Cardiac muscle cell (in vitro differentiated cells and primary cell): ENCODE data around the gene ZGPAT. TPM values are rescaled to one million over a fixed set of nuclear protein-coding genes. Genes with fewer than 3 reads are reported as not detected.

ENCODE experiments used
- DNase-seq, 2 donors: peaks; one replicate each; pipeline versions ENCODE4 v3.0.0 to v3.0.0-alpha.2; 2010 to 2017; ENCODE audit warnings: low read depth in 1 of 2, low spot score in 1 of 2
- H3K27ac ChIP-seq: fragments of 200-600 bp; sonication (generic); 2 replicates; pipeline ENCODE4 v1.5.1; 2016
- H3K27me3 ChIP-seq: fragments of 200-600 bp; sonication (generic); 2 replicates; pipeline ENCODE4 v1.6.0; 2016; ENCODE audit warnings: control low read depth
- H3K36me3 ChIP-seq: fragments of 200-600 bp; sonication (generic); 2 replicates; pipeline ENCODE4 v1.5.1; 2016; ENCODE audit warnings: control low read depth
- H3K4me1 ChIP-seq: fragments of 200-600 bp; sonication (generic); 2 replicates; pipeline ENCODE4 v1.8.1; 2017; ENCODE audit warnings: low read depth, mild to moderate bottlenecking, mixed run types
- H3K4me3 ChIP-seq: fragments of 200-600 bp; sonication (generic); 2 replicates; pipeline ENCODE4 v1.5.1; 2016; ENCODE audit warnings: mild to moderate bottlenecking
- H3K9me3 ChIP-seq: fragments of 200-600 bp; sonication (generic); 2 replicates; pipeline ENCODE4 v1.5.1; 2017; ENCODE audit warnings: low read depth, mild to moderate bottlenecking, control low read depth
- CTCF ChIP-seq: IDR thresholded peaks from 2 replicates; pipeline ENCODE4 v1.5.1; 2012; ENCODE audit warnings: low read depth, mild to moderate bottlenecking, low read length
- polyA plus RNA-seq: library from polyadenylated mRNA; unstranded; fragments of >200 nt; fragmentation: Nextera tagmentation; extraction: Ambion mirVana; gene quantifications from 2 replicates; pipeline ENCODE4 v1.2.1, GENCODE V29; 2016
- total RNA-seq: library from RNA; depleted of rRNA; stranded (reverse); fragments of >200 nt; gene quantifications from 2 replicates; pipeline ENCODE4 v1.2.3, GENCODE V29; 2016

The ZGPAT gene
- total and polyA plus RNA-seq, 2 experiments from 2014 or later = 36.3 to 37.5 TPM

GRCh38 chr20:63734946-63735858, 27.4 kb downstream of the ZGPAT start:
- no peak for DNase-seq
- peaks cover 12% of the 10 kb centered on the region for H3K4me1 ChIP-seq
- no peaks in the 10 kb centered on the region for H3K27me3 ChIP-seq
- H3K4me3 ChIP-seq = no peak overlapping the region
- no peak overlapping the region for H3K27ac ChIP-seq
- peaks cover 8% of the 10 kb centered on the region for H3K36me3 ChIP-seq
- H3K9me3 ChIP-seq = no peaks in the 10 kb centered on the region
- no peak for TF ChIP-seq CTCF

GRCh38 chr20:63735859-63736718, 28.2 kb downstream of the ZGPAT start, which contains the start of gene LIME1:
Gene LIME1 (plus strand): TSS chr20:63736664. CDS start chr20:63737550, 886 bp downstream.
- H3K27ac ChIP-seq = no peak within 1 kb of the TSS
- H3K4me3 ChIP-seq = no peak within 1 kb of the TSS

GRCh38 chr20:63736893-63737694, 29.3 kb downstream of the ZGPAT start:
- no peak for DNase-seq
- no peak for TF ChIP-seq CTCF
- Histone ChIP-seq H3K4me3 (no peak overlapping the region), H3K27ac (no peak overlapping the region), H3K27me3 (no peaks in the 10 kb centered on the region), H3K4me1 (peaks cover 19% of the 10 kb centered on the region), H3K36me3 (peaks cover 8% of the 10 kb centered on the region), H3K9me3 (no peaks in the 10 kb centered on the region)

More at GRCh38 chr20:63735859-63736718, 28.2 kb downstream of the ZGPAT start, which contains the start of gene LIME1:
- H3K9me3 ChIP-seq = no peaks in the 10 kb centered on the region
- DNase-seq = no peak
- H3K27me3 ChIP-seq = no peaks in the 10 kb centered on the region
- peaks cover 12% of the 10 kb centered on the region for H3K4me1 ChIP-seq
- peaks cover 8% of the 10 kb centered on the region for H3K36me3 ChIP-seq
- TF ChIP-seq CTCF = no peak

- Histone ChIP-seq H3K4me1 (peaks cover 19% of the 10 kb centered on the region), H3K27ac (no peak overlapping the region), H3K27me3 (no peaks in the 10 kb centered on the region), H3K36me3 (peaks cover 10% of the 10 kb centered on the region), H3K9me3 (no peaks in the 10 kb centered on the region), H3K4me3 (no peak overlapping the region)
- TF ChIP-seq CTCF = no peak
- no peak for DNase-seq
Measured at GRCh38 chr20:63737695-63737944, 29.8 kb downstream of the ZGPAT start.
